ENCODE results near the gene CAPN7.
"Not testable (repeated sequence)": the region's sequence is repeated elsewhere in the genome, so short reads cannot be mapped to it uniquely, and the experiment has no call there.

CAPN7 gene

GRCh38 chr3:15205934-15206661 lies at the start of gene CAPN7:
Gene CAPN7, plus strand, starts transcription at chr3:15206246. Its CDS starts 250 bp downstream, at chr3:15206496.
- no peak for DNase-seq

- no peak for DNase-seq
These were observed 48.6 kb upstream of the CAPN7 start for GRCh38 chr3:15157441-15157840.

- no peak for DNase-seq
These were observed 46.4 kb upstream of the CAPN7 start for GRCh38 chr3:15159501-15160136.

- no peak for DNase-seq
These were observed 45.4 kb upstream of the CAPN7 start for GRCh38 chr3:15160662-15161061.

- DNase-seq: no peak
These were observed 44.9 kb upstream of the CAPN7 start for GRCh38 chr3:15161133-15161532.

GRCh38 chr3:15163656-15164055 lies 42.4 kb upstream of the CAPN7 start:
- DNase-seq: not testable (repeated sequence)

GRCh38 chr3:15164340-15164739 lies 41.7 kb upstream of the CAPN7 start:
- DNase-seq: no peak

GRCh38 chr3:15165061-15165460 lies 41.0 kb upstream of the CAPN7 start:
- DNase-seq: no peak

GRCh38 chr3:15166391-15166790 lies 39.7 kb upstream of the CAPN7 start:
- DNase-seq: not testable (repeated sequence)

GRCh38 chr3:15171096-15171495 lies 35.0 kb upstream of the CAPN7 start:
- no peak for DNase-seq

- no peak for DNase-seq
These were observed 33.2 kb upstream of the CAPN7 start for GRCh38 chr3:15172806-15173205.

- DNase-seq: no peak
These were observed 31.1 kb upstream of the CAPN7 start for GRCh38 chr3:15174953-15175352.

GRCh38 chr3:15175605-15176004 lies 30.4 kb upstream of the CAPN7 start:
- no peak for DNase-seq

- no peak for DNase-seq
These were observed 25.9 kb upstream of the CAPN7 start for GRCh38 chr3:15180042-15180611.

- DNase-seq: no peak
These were observed 24.5 kb upstream of the CAPN7 start for GRCh38 chr3:15181511-15181910.

GRCh38 chr3:15181963-15182362 lies 24.1 kb upstream of the CAPN7 start:
- DNase-seq: no peak

GRCh38 chr3:15183011-15183410 lies 23.0 kb upstream of the CAPN7 start:
- DNase-seq: no peak

GRCh38 chr3:15185404-15185803 lies 20.6 kb upstream of the CAPN7 start:
- DNase-seq: no peak

- no peak for DNase-seq
These were observed 20.0 kb upstream of the CAPN7 start for GRCh38 chr3:15186101-15186476.

GRCh38 chr3:15186477-15187164 lies 19.4 kb upstream of the CAPN7 start:
- DNase-seq: not testable (repeated sequence)

- DNase-seq: no peak
These were observed 8.6 kb upstream of the CAPN7 start for GRCh38 chr3:15197340-15198029.

- DNase-seq: no peak
These were observed 7.4 kb upstream of the CAPN7 start for GRCh38 chr3:15198686-15199085.

- no peak for DNase-seq
These were observed 6.4 kb upstream of the CAPN7 start for GRCh38 chr3:15199493-15200105.
